ENCODE data around the gene STAT4.

STAT4 gene

DNA sequence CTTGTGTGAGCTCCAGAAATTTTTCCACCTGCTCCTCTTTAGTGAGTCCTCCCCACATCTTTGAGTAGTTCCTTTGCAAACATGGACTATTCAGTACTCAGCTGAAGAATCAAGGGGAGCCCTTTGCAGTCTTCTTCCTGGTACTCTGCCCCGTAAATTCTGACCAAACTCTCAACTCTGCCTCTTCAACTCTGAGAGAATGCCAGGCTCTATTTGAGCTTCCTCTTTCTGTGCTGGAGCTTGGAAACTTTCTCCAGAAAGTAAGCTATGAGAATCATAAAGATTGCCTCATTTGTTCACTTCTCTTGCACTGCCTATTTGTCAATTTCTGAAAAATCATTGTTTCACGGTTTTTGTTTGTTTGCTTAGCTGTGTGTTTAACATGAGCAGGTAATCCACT, 7.4 kb upstream of the STAT4 start:
- no peak for TF ChIP-seq CTCF (IDR thresholded peaks at IDR 0.05; ENCODE audit: insufficient read depth, low read depth, low read length, missing control alignments)
- DNase-seq (ENCODE audit: low read depth) = no peak
- H3K4me3 ChIP-seq (ENCODE audit: low read depth, low read length) = no peak overlapping the region

DNA sequence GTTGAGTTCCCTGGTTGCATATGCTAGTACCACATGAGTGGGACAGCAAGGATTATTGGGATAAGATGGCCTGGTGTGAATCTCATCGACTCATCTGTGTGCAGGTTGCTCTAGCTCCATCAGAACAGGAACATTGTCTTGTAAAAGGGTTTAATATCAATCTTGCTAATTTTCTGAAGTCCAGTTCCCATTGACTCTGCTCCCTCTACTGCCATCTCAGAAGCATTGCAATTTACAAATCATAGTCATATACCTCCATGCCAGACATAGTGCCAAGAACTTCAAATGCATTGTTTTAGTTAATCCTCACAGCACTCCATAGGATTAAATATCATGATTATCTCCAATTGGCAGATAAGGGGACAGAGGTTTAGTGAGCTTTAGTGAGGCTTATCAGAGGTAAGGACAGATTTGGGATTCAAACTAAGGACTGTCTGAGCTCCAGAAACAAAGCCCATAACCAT, 4.8 kb upstream of the STAT4 start:
- peak; percentile 57 for DNase-seq (ENCODE audit: low read depth)
- peak; percentile 62 for TF ChIP-seq CTCF (IDR thresholded peaks at IDR 0.05; ENCODE audit: insufficient read depth, low read depth, low read length, missing control alignments)
- H3K4me3 ChIP-seq (ENCODE audit: low read depth, low read length) = no peak overlapping the region

GRCh38 chr2:191153716-191154115, 2.9 kb upstream of the STAT4 start:
- DNase-seq (ENCODE audit: low read depth) = no peak
- TF ChIP-seq CTCF (IDR thresholded peaks at IDR 0.05; ENCODE audit: insufficient read depth, low read depth, low read length, missing control alignments) = no peak
- no peak overlapping the region for H3K4me3 ChIP-seq (ENCODE audit: low read depth, low read length)

DNA sequence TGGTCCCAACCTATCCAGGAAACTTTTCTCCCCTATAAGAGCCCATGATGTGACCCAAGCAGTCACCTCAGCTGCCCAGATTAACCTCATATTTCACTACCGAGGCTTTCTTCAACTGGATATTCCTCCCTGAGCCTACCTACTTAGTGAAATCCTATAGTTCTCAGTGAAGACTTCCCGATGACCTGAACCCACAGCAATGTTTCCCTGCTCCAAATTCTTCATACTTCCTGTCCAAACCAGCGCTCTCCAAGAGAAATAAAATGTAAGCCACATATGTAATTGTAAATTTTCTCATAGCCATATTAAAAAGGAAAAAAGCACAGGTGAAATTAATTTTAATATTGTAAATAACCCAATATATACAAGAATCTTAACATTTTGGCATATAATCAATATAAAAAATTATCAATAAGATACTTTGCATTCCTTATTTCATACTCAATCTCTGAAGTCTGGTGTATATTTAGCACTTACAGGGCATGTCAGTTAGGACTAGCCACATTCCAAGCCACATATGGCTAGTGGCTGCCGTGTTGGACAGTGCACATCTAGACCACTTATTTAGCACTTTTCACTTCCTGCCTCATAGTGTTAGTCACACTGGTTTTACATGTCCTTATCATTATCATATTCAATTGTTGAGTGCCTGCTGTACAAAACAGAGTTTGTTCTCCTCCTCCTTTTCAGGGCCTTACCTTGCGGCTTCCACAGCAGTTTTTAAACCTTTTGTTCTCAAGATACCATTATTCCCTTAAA, 1.9 kb upstream of the STAT4 start:
- H3K4me3 ChIP-seq (ENCODE audit: low read depth, low read length) = no peak overlapping the region
- peak; percentile 32 for DNase-seq (ENCODE audit: low read depth)
- TF ChIP-seq CTCF (IDR thresholded peaks at IDR 0.05; ENCODE audit: insufficient read depth, low read depth, low read length, missing control alignments) = no peak

GRCh38 chr2:191151331-191151730, 537 bp upstream of the STAT4 start:
- TF ChIP-seq CTCF (IDR thresholded peaks at IDR 0.05; ENCODE audit: insufficient read depth, low read depth, low read length, missing control alignments) = no peak
- H3K4me3 ChIP-seq (ENCODE audit: low read depth, low read length) = peak overlapping the region; percentile 59
- DNase-seq (ENCODE audit: low read depth) = no peak

DNA sequence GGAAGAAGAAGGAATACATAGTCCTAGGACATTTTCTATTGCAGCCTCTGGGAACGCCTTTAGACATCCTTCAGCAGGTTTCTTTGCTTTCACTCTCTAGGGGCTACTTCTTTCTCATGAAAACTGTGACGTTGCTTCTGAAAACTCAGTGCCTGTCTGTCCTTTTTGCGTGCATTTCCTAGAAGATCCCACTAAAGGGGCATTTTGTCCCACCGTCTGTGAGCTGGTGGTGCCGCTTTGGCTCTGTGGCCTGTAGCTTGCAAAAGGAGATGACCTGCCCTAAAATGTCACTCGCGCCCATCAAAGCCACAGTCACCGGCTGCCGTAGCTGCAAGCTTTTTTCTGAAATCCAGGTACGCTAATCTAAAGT, 579 bp downstream of the STAT4 start:
- DNase-seq (ENCODE audit: low read depth) = no peak
- TF ChIP-seq CTCF (IDR thresholded peaks at IDR 0.05; ENCODE audit: insufficient read depth, low read depth, low read length, missing control alignments) = no peak
- H3K4me3 ChIP-seq (ENCODE audit: low read depth, low read length) = peak overlapping the region; percentile 59

- no peak for TF ChIP-seq CTCF (IDR thresholded peaks at IDR 0.05; ENCODE audit: insufficient read depth, low read depth, low read length, missing control alignments)
Observed at GRCh38 chr2:191149391-191149790, 1.4 kb downstream of the STAT4 start.

More at GRCh38 chr2:191149391-191149790, 1.4 kb downstream of the STAT4 start:
- no peak overlapping the region for H3K4me3 ChIP-seq (ENCODE audit: low read depth, low read length)
- no peak for DNase-seq (ENCODE audit: low read depth)
